ENCODE data around the gene EPC1. TPM values are rescaled to one million over a fixed set of nuclear protein-coding genes. Genes with fewer than 3 reads are reported as not detected.

EPC1 gene
- total RNA-seq, 3 donors from 2014 or later = 33.7 to 47.9 (median 46.9) TPM

- no peak for ATAC-seq
- intact Hi-C loops (cut with DNase I, micrococcal nuclease) = no loop called here
- TF ChIP-seq CTCF (IDR thresholded peaks at IDR 0.05) = no peak
Observed at GRCh38 chr10:32246685-32247084, 100.3 kb downstream of the EPC1 start.

GRCh38 chr10:32245760-32246159 is 101.2 kb downstream of the EPC1 start:
- H3K4me3 ChIP-seq = no peak overlapping the region
- DNase-seq (no peak), ATAC-seq (no peak)
- no peak for TF ChIP-seq CTCF (IDR thresholded peaks at IDR 0.05)
- H3K4me1 ChIP-seq (ENCODE audit: low read depth) = no peaks in the 10 kb centered on the region
- intact Hi-C loops (cut with DNase I, micrococcal nuclease) = no loop called here
- H3K36me3 ChIP-seq (ENCODE audit: low read depth) = no peaks in the 10 kb centered on the region
- H3K9me3 ChIP-seq = no peaks in the 10 kb centered on the region

More at GRCh38 chr10:32246685-32247084, 100.3 kb downstream of the EPC1 start:
- DNase-seq = no peak
- H3K4me1 ChIP-seq (ENCODE audit: low read depth) = no peaks in the 10 kb centered on the region
- H3K36me3 ChIP-seq (ENCODE audit: low read depth) = no peaks in the 10 kb centered on the region
- H3K4me3 ChIP-seq = no peak overlapping the region
- H3K9me3 ChIP-seq = no peaks in the 10 kb centered on the region

GRCh38 chr10:32244421-32245207 is 102.3 kb downstream of the EPC1 start:
- Histone ChIP-seq H3K4me1 (ENCODE audit: low read depth) (no peaks in the 10 kb centered on the region), H3K36me3 (ENCODE audit: low read depth) (no peaks in the 10 kb centered on the region), H3K9me3 (no peaks in the 10 kb centered on the region), H3K4me3 (no peak overlapping the region)
- ATAC-seq (no peak), DNase-seq (no peak)
- no peak for TF ChIP-seq CTCF (IDR thresholded peaks at IDR 0.05)
- intact Hi-C loops (cut with DNase I, micrococcal nuclease) = no loop called here

- DNase-seq = no peak
- no peak for TF ChIP-seq CTCF (IDR thresholded peaks at IDR 0.05)
- Histone ChIP-seq H3K4me1 (ENCODE audit: low read depth) (no peaks in the 10 kb centered on the region), H3K36me3 (ENCODE audit: low read depth) (no peaks in the 10 kb centered on the region), H3K4me3 (no peak overlapping the region), H3K9me3 (no peaks in the 10 kb centered on the region)
- ATAC-seq = no peak
- intact Hi-C loops (cut with DNase I, micrococcal nuclease) = no loop called here
Observed at GRCh38 chr10:32244011-32244410, 102.9 kb downstream of the EPC1 start.

- no peak for TF ChIP-seq CTCF (IDR thresholded peaks at IDR 0.05)
- Histone ChIP-seq H3K4me1 (ENCODE audit: low read depth) (no peaks in the 10 kb centered on the region), H3K4me3 (no peak overlapping the region), H3K36me3 (ENCODE audit: low read depth) (no peaks in the 10 kb centered on the region), H3K9me3 (no peaks in the 10 kb centered on the region)
- intact Hi-C loops (cut with DNase I, micrococcal nuclease) = no loop called here
- ATAC-seq = no peak
- no peak for DNase-seq
Observed at GRCh38 chr10:32241946-32242345, 105.0 kb downstream of the EPC1 start.
